HepG2 (cell line): ENCODE data around the gene PSKH1. TPM values are rescaled to one million over a fixed set of nuclear protein-coding genes. Genes with fewer than 3 reads are reported as not detected.

ENCODE experiments used
- ARID5B ChIP-seq: IDR thresholded peaks from 2 replicates; pipeline ENCODE4 v1.4.0; 2020; ENCODE audit warnings: mild to moderate bottlenecking, missing genetic modification reagents
- CEBPG ChIP-seq: IDR thresholded peaks from 2 replicates; pipeline ENCODE4 v1.6.1; 2016
- HINFP ChIP-seq: sonication (generic); formaldehyde crosslinking; IDR thresholded peaks from 2 replicates; pipeline ENCODE4 v1.4.0; 2020; ENCODE audit warnings: low read depth, mild to moderate bottlenecking, missing genetic modification reagents
- HOXA3 ChIP-seq: sonication (generic); formaldehyde crosslinking; IDR thresholded peaks from 2 replicates; pipeline ENCODE4 v1.5.0; 2020; ENCODE audit warnings: missing genetic modification reagents
- IRF2 ChIP-seq: IDR thresholded peaks from 2 replicates; pipeline ENCODE4 v1.6.1; 2018; ENCODE audit warnings: missing genetic modification reagents, missing compliant biosample characterization
- PAXIP1 ChIP-seq: sonication (generic); formaldehyde crosslinking; conservative IDR thresholded peaks from 2 replicates; pipeline ENCODE4 v1.4.0; 2020; ENCODE audit warnings: mild to moderate bottlenecking, missing genetic modification reagents, moderate library complexity
- RFXAP ChIP-seq: sonication (generic); formaldehyde crosslinking; IDR thresholded peaks from 2 replicates; pipeline ENCODE4 v1.4.0; 2020; ENCODE audit warnings: missing genetic modification reagents, borderline replicate concordance
- SP5 ChIP-seq: IDR thresholded peaks from 2 replicates; pipeline ENCODE4 v1.6.1; 2016; ENCODE audit warnings: low read depth, borderline replicate concordance
- ZFP37 ChIP-seq: sonication (generic); formaldehyde crosslinking; IDR thresholded peaks from 2 replicates; pipeline ENCODE4 v1.4.0; 2020; ENCODE audit warnings: missing genetic modification reagents, borderline replicate concordance
- ZNF547 ChIP-seq: sonication (generic); formaldehyde crosslinking; IDR thresholded peaks from 2 replicates; pipeline ENCODE4 v1.5.1; 2020; ENCODE audit warnings: mild to moderate bottlenecking, missing genetic modification reagents
- ZNF558 ChIP-seq: sonication (generic); formaldehyde crosslinking; IDR thresholded peaks from 2 replicates; pipeline ENCODE4 v1.9.0; 2022; ENCODE audit warnings: mild to moderate bottlenecking, missing genetic modification reagents, borderline replicate concordance
- polyA plus RNA-seq, 8 experiments: library from polyadenylated mRNA; depleted of rRNA in 3 of 8; stranded (reverse) in 7 of 8; unstranded in 1 of 8; fragments of >200 nt; fragmentation: Illumina TruSeq in 4 of 8; extraction: Trizol in 4 of 8; gene quantifications; 2 replicates each; pipeline versions ENCODE4 v1.2.1 to v1.2.3, GENCODE V29; 2011 to 2016; ENCODE audit warnings: low read depth in 4 of 8, missing spikeins in 1 of 8, mixed read lengths in 1 of 8; ENCODE audit not compliant: insufficient read depth in 1 of 8
- total RNA-seq, 5 experiments: library from RNA; depleted of rRNA; stranded (reverse); fragments of >200 nt; fragmentation: Illumina TruSeq; extraction: Trizol; gene quantifications; 2 replicates each; pipeline ENCODE4 v1.2.3, GENCODE V29; 2016; ENCODE audit warnings: low read depth in 1 of 5

PSKH1 gene
- total and polyA plus RNA-seq, 2 of the 13 experiments (the other 11 are each of a cell fraction or from before 2014, with no cell fraction given), result 8.4 to 19.1 TPM

- TF ChIP-seq PAXIP1, result peak; percentile 41
- 0 out of 2 replicates have a peak, but pooled peaks have one; percentile 14 for TF ChIP-seq IRF2 (CRISPR knock-in tag)
- peak; percentile 83 for TF ChIP-seq SP5
- no peak for TF ChIP-seq ZNF547 (CRISPR knock-in tag)
- TF ChIP-seq HOXA3, result peak; percentile 34
- TF ChIP-seq RFXAP (CRISPR knock-in tag), result peak; percentile 46; the same call in 1 of the 2 replicates
- peak; percentile 26; the same call in 1 of the 2 replicates for TF ChIP-seq ARID5B (CRISPR knock-in tag)
- 0 out of 2 replicates have a peak, but pooled peaks have one; percentile 12 for TF ChIP-seq HINFP (CRISPR knock-in tag)
- no peak for TF ChIP-seq ZFP37 (CRISPR knock-in tag)
- no peak for TF ChIP-seq ZNF558 (CRISPR knock-in tag)
- TF ChIP-seq CEBPG (CRISPR knock-in tag), result 0 out of 2 replicates have a peak, but pooled peaks have one; percentile 21
Observed at GRCh38 chr16:67901734-67902133, 8.7 kb downstream of the PSKH1 start (continued).
